Activated CD4-positive, alpha-beta T cell treated with anti-CD3 and anti-CD28 coated beads, Interleukin-2, amount 10 ng/mL, durations not matched to agents 24 days and 14 days (primary cell): ENCODE data around the gene KRT4. TPM values are rescaled to one million over a fixed set of nuclear protein-coding genes. Genes with fewer than 3 reads are reported as not detected.

Source experiments
- DNase-seq: peaks from one replicate; pipeline ENCODE4 v3.0.0; 2022
- H3K27ac Mint-ChIP-seq: one replicate; pipeline ENCODE4 v1.8.0; 2022; ENCODE audit warnings: mild to moderate bottlenecking, mixed read lengths
- H3K27me3 Mint-ChIP-seq: one replicate; pipeline ENCODE4 v1.8.0; 2022; ENCODE audit warnings: mixed read lengths
- H3K36me3 Mint-ChIP-seq: one replicate; pipeline ENCODE4 v1.8.0; 2022; ENCODE audit warnings: low read depth, mild to moderate bottlenecking, mixed read lengths
- H3K4me1 Mint-ChIP-seq: one replicate; pipeline ENCODE4 v1.8.0; 2021; ENCODE audit warnings: mixed read lengths
- H3K4me3 Mint-ChIP-seq: one replicate; pipeline ENCODE4 v1.8.0; 2022; ENCODE audit warnings: mild to moderate bottlenecking, moderate library complexity, mixed read lengths
- H3K9me3 Mint-ChIP-seq: one replicate; pipeline ENCODE4 v1.8.0; 2021; ENCODE audit warnings: mixed read lengths
- intact Hi-C: fragments of 100-400 bp; cut with micrococcal nuclease; formaldehyde crosslinking; loops from one replicate; pipeline ENCODE4 v1.15.1; 2023
- total RNA-seq: library from RNA; stranded (reverse); gene quantifications from 2 replicates; pipeline ENCODE4 v1.2.3, GENCODE V29; 2022

The KRT4 gene
- total RNA-seq, 1 donor from 2014 or later, result not detected

DNA sequence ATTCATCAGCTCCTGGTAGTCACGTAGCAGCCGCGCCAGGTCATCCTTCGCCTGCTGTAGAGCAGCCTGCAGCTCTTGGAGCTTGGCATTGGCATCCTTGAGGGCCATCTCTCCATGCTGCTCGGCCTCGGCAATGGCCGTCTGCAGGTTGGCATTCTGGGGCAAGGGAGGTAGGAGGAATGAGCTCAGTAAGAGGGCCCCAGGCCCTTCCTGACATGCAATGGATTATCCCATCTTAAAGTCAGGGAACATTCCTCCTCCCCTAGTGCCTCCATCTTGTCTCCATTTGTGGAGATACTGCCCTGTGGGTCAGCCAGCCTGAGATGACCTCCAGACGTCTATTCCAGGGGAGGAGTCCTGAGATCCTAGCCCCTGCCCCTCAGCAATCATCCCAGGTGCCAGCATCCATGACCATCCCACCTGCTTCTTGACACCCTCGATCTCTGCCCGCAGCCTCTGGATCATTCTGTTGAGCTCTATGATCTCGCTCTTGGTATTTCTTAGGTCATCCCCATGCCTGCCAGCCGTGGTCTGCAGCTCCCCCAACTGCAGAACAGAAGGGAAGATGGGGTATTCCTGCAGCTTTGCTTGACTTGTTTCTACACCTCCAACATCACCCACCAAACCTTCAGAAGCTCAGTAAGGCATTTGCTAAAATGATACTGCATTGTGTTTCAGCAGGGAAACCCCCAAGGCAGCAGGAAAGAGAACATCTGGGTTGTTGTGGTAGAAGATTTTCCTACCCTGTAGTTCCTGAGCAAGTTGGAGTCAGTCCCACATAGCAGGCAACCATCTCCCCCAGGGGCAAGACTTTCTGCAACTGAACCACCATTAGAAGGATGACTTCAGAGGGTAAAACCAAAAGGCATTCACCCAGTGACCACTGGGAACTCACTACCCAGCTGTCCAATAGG is 22.4 kb downstream of the KRT4 start:
- Mint-ChIP-seq H3K9me3 (no peaks in the 10 kb centered on the region), H3K27me3 (peaks cover 34% of the 10 kb centered on the region), H3K4me1 (peaks cover 10% of the 10 kb centered on the region), H3K36me3 (no peaks in the 10 kb centered on the region), H3K27ac (no peak overlapping the region), H3K4me3 (no peak overlapping the region)
- intact Hi-C loops, result no loop called here
- DNase-seq, result no peak

DNA sequence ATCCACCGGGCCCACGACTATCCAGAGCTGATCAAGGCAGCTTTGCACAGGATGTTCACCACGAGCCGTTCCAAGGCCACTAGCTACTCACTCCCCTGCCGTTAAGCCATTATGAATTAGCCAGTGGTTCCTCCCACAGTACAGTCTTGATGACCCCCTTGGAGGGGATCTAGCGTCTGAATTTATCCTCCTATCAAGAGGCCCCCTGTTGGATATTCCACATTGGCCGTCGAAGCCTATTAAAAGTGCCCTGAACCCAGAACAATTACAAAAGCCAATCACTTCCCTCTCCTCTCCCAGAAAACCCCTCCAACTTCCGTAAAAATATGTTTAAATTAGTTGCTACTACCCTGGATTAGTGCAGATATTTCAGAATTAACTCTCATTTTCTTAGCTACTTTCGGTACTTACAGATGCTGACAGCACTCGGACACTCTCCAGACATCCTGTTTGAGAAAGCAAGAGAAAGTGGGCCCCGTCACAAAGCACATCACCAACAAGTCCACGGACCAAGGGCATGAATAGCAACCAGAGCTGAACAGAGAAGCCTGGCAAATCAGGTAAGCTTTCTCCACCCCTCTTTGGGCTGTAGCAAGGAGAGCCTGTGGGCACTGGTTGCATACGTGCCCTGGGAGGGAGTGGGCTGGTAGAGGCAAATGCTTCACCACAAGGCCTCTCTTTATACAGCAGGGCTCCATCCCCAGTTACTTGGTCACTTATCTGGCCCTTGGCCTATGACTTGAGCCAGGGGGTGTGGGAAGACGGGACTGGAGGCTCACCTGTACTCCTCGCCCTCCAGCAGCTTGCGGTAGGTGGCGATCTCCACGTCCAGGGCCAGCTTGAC is 23.3 kb downstream of the KRT4 start:
- no peak for DNase-seq
- H3K36me3 Mint-ChIP-seq, result no peaks in the 10 kb centered on the region
- H3K27ac Mint-ChIP-seq, result no peak overlapping the region
- H3K4me3 Mint-ChIP-seq, result no peak overlapping the region
- H3K4me1 Mint-ChIP-seq, result peaks cover 10% of the 10 kb centered on the region
- peaks cover 34% of the 10 kb centered on the region for H3K27me3 Mint-ChIP-seq
- intact Hi-C loops, result no loop called here
- no peaks in the 10 kb centered on the region for H3K9me3 Mint-ChIP-seq

DNA sequence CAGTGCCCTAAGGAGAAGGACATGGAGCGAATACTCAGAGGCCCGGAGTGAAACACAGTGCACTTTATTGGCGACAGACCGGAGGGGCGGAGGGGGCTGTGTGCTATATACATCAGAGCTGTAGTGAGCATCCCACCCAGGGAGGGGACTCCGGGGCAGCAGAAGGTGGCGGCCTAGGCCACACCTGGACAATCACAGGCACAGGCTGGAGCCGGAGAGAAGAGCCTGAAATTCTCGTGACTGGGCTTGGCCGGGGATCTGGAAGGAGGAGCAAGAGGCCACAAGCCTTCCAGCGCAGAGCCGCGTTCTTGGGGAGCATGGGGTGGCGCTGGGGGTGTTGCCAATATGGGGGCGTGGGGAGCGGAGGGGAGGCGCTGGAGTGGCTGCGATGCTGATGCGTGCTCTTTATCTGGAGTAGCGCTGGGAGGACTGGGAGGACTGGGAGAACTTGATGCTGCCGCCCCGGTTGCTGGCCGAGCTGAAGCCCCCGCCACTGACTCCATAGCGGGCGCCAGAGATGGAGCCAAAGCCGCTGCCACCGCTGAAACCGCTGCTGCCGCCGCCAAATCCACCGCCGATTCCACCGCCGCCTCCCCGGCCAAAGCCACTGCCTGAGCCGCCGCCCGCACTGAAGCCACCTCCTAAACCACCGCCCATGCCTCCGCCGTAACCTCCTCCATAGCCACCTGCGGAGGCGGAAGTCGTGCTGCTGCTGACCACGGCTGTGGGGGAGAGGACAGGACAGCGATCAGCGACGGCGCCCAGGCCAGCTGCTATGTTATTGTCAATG is 24.1 kb downstream of the KRT4 start:
- H3K4me1 Mint-ChIP-seq, result peaks cover 10% of the 10 kb centered on the region
- intact Hi-C loops, result no loop called here
- H3K27me3 Mint-ChIP-seq, result peaks cover 34% of the 10 kb centered on the region
- H3K27ac Mint-ChIP-seq, result no peak overlapping the region
- DNase-seq, result no peak
- no peaks in the 10 kb centered on the region for H3K36me3 Mint-ChIP-seq
- H3K9me3 Mint-ChIP-seq, result no peaks in the 10 kb centered on the region
- no peak overlapping the region for H3K4me3 Mint-ChIP-seq

DNA sequence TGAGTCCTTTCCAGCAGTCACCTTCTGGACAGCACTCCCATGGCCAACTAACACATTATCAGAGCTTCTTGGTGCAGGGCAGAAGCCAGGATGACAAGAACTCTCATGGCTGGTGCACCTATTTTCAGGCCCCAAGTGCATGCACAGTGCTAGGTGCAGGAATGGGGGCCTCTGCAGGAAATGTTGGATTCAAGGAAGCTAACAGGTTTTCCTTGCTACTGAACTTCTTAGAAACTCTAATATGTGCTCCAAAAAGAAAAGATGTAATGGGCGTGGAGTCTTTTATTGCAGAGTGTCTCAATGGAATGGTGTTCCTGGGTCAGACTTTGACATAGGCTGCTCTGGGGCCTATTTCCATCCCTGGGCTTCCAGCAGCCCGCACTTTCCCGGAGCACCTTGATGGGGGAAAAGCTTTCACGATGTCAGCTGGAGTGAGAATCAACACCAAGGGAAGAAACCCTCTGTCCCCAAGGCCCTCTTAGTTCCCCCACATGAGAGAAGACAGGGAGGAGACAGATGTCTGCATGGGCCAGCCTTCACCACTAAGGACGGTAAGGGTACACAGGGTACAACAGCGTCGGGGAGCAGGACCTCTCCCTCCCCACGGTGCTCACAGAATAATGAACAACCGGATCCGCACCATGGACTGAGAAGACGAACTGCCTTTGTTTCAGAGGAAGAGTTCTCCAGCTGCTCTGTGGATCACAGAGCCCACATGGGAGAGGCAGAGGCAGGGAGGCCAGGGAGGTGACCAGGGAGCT is 24.9 kb downstream of the KRT4 start:
- no peaks in the 10 kb centered on the region for H3K36me3 Mint-ChIP-seq
- no peak for DNase-seq
- no peaks in the 10 kb centered on the region for H3K9me3 Mint-ChIP-seq
- H3K27ac Mint-ChIP-seq, result no peak overlapping the region
- peaks cover 34% of the 10 kb centered on the region for H3K27me3 Mint-ChIP-seq
- no peak overlapping the region for H3K4me3 Mint-ChIP-seq
- intact Hi-C loops, result no loop called here
- peaks cover 3% of the 10 kb centered on the region for H3K4me1 Mint-ChIP-seq

GRCh38 chr12:52788192-52788875 is 25.6 kb downstream of the KRT4 start:
- intact Hi-C loops, result no loop called here
- H3K36me3 Mint-ChIP-seq, result no peaks in the 10 kb centered on the region
- H3K4me1 Mint-ChIP-seq, result peaks cover 2% of the 10 kb centered on the region
- no peaks in the 10 kb centered on the region for H3K9me3 Mint-ChIP-seq
- H3K4me3 Mint-ChIP-seq, result no peak overlapping the region
- DNase-seq, result no peak
- H3K27ac Mint-ChIP-seq, result no peak overlapping the region
- H3K27me3 Mint-ChIP-seq, result peaks cover 36% of the 10 kb centered on the region

- H3K36me3 Mint-ChIP-seq, result no peaks in the 10 kb centered on the region
- H3K4me1 Mint-ChIP-seq, result peaks cover 2% of the 10 kb centered on the region
- no peaks in the 10 kb centered on the region for H3K9me3 Mint-ChIP-seq
- intact Hi-C loops, result no loop called here
- no peak overlapping the region for H3K27ac Mint-ChIP-seq
- H3K27me3 Mint-ChIP-seq, result peaks cover 36% of the 10 kb centered on the region
- DNase-seq, result no peak
- H3K4me3 Mint-ChIP-seq, result no peak overlapping the region
These were observed 26.4 kb downstream of the KRT4 start for GRCh38 chr12:52787324-52788191.

GRCh38 chr12:52784909-52785308 is 29.0 kb downstream of the KRT4 start:
- Mint-ChIP-seq H3K27me3 (peaks cover 35% of the 10 kb centered on the region), H3K4me1 (no peaks in the 10 kb centered on the region), H3K9me3 (no peaks in the 10 kb centered on the region), H3K27ac (no peak overlapping the region), H3K36me3 (no peaks in the 10 kb centered on the region), H3K4me3 (no peak overlapping the region)
- no peak for DNase-seq
- intact Hi-C loops, result no loop called here

DNA sequence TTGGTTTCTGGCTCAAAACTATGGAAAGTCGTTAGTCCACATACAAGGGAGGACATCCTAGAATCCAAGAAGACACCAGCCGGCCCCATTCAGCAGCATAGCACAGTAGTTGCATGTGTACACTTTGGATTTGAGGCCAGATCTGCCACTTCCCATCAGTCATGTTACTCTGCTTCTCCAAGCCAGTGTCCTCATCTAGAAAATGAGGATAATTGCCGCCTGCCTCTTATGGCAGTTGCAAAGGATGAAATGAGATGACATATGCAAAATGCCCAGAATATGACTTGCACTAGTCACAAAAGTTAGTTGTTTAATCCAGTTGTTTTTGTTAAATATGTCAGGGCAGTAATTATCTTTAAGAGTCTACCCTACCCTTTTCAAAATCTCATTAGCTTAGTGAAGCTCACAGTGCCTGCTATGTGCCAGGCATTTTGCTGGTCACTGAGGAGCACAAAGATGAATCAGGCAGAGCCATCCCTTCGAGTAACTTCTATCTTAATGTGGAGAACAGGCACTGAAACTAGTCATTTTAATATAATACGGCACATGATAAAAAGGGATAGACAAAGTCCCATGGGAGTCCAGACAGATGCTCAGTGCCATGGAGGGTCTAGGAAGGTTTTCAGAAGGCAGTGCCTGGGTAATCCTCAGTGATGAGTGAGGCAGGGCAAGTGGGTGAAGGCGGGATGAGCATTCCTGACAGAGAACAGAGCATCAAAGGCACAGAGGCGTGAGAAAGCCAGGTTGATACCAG is 30.2 kb downstream of the KRT4 start:
- intact Hi-C loops, result no loop called here
- Mint-ChIP-seq H3K27ac (no peak overlapping the region), H3K9me3 (no peaks in the 10 kb centered on the region), H3K4me1 (no peaks in the 10 kb centered on the region), H3K27me3 (peaks cover 23% of the 10 kb centered on the region), H3K4me3 (no peak overlapping the region), H3K36me3 (no peaks in the 10 kb centered on the region)
- DNase-seq, result no peak

DNA sequence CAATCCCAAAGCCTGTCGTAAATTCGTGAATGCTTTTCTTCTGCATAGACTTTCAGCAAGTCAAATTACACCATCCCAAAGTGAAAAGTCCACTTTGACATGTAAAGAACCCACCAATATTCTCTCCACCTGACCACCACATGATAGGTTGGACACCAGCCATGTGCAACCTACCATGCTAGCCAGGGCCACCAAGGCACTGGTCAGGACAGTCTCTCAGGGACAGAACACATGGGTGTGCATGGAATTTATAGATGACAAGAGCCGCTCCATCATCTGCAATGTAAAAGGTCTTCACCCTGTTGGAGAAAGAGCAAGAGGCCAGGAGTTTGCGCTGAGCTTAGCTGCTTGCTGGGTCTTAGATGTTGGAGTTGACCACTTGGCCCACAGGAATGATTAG is 31.4 kb downstream of the KRT4 start:
- Mint-ChIP-seq H3K27ac (no peak overlapping the region), H3K4me1 (no peaks in the 10 kb centered on the region), H3K9me3 (no peaks in the 10 kb centered on the region), H3K27me3 (peaks cover 12% of the 10 kb centered on the region), H3K4me3 (no peak overlapping the region), H3K36me3 (no peaks in the 10 kb centered on the region)
- intact Hi-C loops, result no loop called here
- DNase-seq, result no peak

DNA sequence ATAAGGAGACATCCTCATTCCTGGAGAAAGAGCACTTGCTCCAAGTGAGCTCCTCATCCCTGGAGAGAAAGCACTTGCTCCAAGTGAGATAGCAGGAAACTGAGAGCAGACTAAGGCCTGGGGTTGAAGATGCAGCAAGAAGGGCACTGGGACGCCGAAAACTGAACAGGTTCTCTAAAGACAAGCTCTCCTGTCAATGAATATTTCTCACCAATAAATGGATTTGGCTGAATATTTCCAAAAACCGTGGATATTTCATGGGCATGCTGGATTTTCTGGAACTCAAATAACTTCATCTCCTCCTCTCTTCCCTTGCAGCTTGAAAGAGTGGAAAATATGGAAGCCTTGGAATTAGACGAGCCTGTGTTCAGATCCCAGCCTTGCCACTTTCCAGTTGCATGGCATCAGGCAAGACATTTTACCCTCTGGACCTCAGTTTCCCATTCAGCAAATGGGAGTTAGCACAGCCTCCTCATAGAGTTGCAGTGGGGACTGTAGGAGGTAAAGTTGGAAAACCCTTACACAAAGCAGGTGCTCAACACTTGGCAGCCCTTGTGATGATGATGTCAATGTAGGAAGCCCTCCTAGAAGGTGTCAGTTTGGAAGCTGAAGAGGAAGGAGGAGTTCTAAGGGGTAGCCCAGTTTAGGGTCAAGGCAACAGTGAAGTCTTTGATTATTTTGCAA is 32.4 kb downstream of the KRT4 start:
- Mint-ChIP-seq H3K9me3 (no peaks in the 10 kb centered on the region), H3K36me3 (no peaks in the 10 kb centered on the region), H3K27ac (no peak overlapping the region), H3K27me3 (peaks cover 12% of the 10 kb centered on the region), H3K4me1 (no peaks in the 10 kb centered on the region), H3K4me3 (no peak overlapping the region)
- no peak for DNase-seq
- intact Hi-C loops, result no loop called here

GRCh38 chr12:52779914-52780313 is 34.0 kb downstream of the KRT4 start:
- no peaks in the 10 kb centered on the region for H3K36me3 Mint-ChIP-seq
- no peaks in the 10 kb centered on the region for H3K9me3 Mint-ChIP-seq
- intact Hi-C loops, result no loop called here
- H3K4me1 Mint-ChIP-seq, result no peaks in the 10 kb centered on the region
- peaks cover 14% of the 10 kb centered on the region for H3K27me3 Mint-ChIP-seq
- DNase-seq, result no peak
- H3K4me3 Mint-ChIP-seq, result no peak overlapping the region
- no peak overlapping the region for H3K27ac Mint-ChIP-seq
